ENCODE data around the gene SMIM23. TPM values are rescaled to one million over a fixed set of nuclear protein-coding genes. Genes with fewer than 3 reads are reported as not detected.

SMIM23 gene
- total and polyA plus RNA-seq, 10 of the 15 experiments (the other 5 are each of a cell fraction or from before 2014, with no cell fraction given), result not detected

DNA sequence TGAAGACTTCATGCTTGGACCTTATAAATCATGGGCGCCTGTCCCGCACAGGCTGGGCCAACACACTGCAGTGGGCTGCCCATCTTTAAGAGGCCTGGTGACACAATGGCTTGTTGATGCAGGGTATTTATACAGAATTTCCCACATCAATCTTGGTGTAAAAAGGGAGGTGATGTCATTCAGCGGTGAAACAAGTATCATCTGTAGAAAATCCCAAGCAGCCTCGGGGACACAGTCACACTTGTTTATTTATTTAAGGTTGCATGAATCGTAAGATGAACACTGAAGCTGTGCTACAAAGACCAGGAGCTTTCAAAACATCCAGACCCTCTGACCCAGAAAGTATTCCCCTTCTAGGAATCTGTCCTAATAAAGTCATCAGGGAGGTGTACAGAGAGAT is 40.5 kb downstream of the SMIM23 start:
- Histone ChIP-seq H3K36me3 (ENCODE audit: control insufficient read depth in 2 of 2, insufficient read depth in 2 of 2, low read length in 1 of 2) (no peaks in the 10 kb centered on the region), H3K27me3 (replicated peaks in 1 of 2; ENCODE audit: control insufficient read depth in 2 of 2, insufficient read depth in 2 of 2, low read length in 1 of 2) (no peaks in the 10 kb centered on the region), H3K4me1 (ENCODE audit: control insufficient read depth, insufficient read depth, low read length) (no peaks in the 10 kb centered on the region), H3K4me3 (no peak overlapping the region), H3K9me3 (replicated peaks; ENCODE audit: control insufficient read depth, insufficient read depth, low read length) (no peaks in the 10 kb centered on the region), H3K27ac (ENCODE audit: control insufficient read depth, insufficient read depth) (no peak overlapping the region), H2AFZ (ENCODE audit: control insufficient read depth, low read depth, low read length) (no peak overlapping the region), H4K20me1 (ENCODE audit: control insufficient read depth, insufficient read depth) (no peaks in the 10 kb centered on the region), H3K4me2 (ENCODE audit: control insufficient read depth, insufficient read depth) (no peak overlapping the region), H3K79me2 (ENCODE audit: control insufficient read depth, insufficient read depth, low read length) (no peaks in the 10 kb centered on the region), H3K9ac (ENCODE audit: control insufficient read depth, insufficient read depth, low read length) (no peak overlapping the region)
- DNase-seq (ENCODE audit: low read depth, low spot score) (no peak), FAIRE-seq (no peak), ATAC-seq (no peak)
- no peak for TF ChIP-seq BMI1 (IDR thresholded peaks at IDR 0.05; ENCODE audit: borderline replicate concordance)
- TF ChIP-seq SMAD5 (IDR thresholded peaks at IDR 0.05; ENCODE audit: low read depth), result no peak
- TF ChIP-seq ZNF384 (IDR thresholded peaks at IDR 0.05; ENCODE audit: borderline replicate concordance, low read depth, low read length), result no peak
- no peak for TF ChIP-seq POLR2AphosphoS5 (IDR thresholded peaks at IDR 0.05; ENCODE audit: low read length)
- TF ChIP-seq GATAD2B (conservative IDR thresholded peaks at IDR 0.05; ENCODE audit: low read depth), result no peak
- TF ChIP-seq CHD4 (IDR thresholded peaks at IDR 0.05), result no peak
- TF ChIP-seq RAD21 (IDR thresholded peaks at IDR 0.05; ENCODE audit: insufficient read depth, low read depth, low read length), result no peak
- TF ChIP-seq NBN (IDR thresholded peaks at IDR 0.05), result no peak
- TF ChIP-seq SUZ12 (IDR thresholded peaks at IDR 0.05; ENCODE audit: unreplicated experiment), result no peak
- TF ChIP-seq HDAC2 (IDR thresholded peaks at IDR 0.05), result no peak
- TF ChIP-seq POLR2A (IDR thresholded peaks at IDR 0.05; ENCODE audit: low read depth, low read length), result no peak
- no peak for TF ChIP-seq RB1 (IDR thresholded peaks at IDR 0.05; ENCODE audit: borderline replicate concordance)
- TF ChIP-seq ASH2L (IDR thresholded peaks at IDR 0.05; ENCODE audit: borderline replicate concordance, low read depth), result no peak
- TF ChIP-seq RAD51 (IDR thresholded peaks at IDR 0.05), result no peak
- ChIA-PET SMC1A (ENCODE audit: uncharacterized antibody, unreplicated experiment) (no interaction called here), CTCF (no interaction called here), POLR2A (no interaction called here), RAD21 (ENCODE audit: unreplicated experiment) (no interaction called here)
- 58% methylated on average over 5 of the region's 5 CpGs for WGBS (ENCODE audit: insufficient coverage, insufficient replicate concordance, low lambda C conversion rate, missing lambda C conversion rate)
- in situ Hi-C loops (cut with MboI), result no loop called here
- intact Hi-C loops (cut with micrococcal nuclease; ENCODE audit: unreplicated experiment), result no loop called here
- BruUV-seq (replicated peaks), result no TSS peak

Data from GM12878 (cell line).